A549 (cell line): ENCODE measurements around the gene SEMA5A. TPM values are rescaled to one million over a fixed set of nuclear protein-coding genes. Genes with fewer than 3 reads are reported as not detected.

Source experiments
- ATAC-seq, 2 experiments: fragments of 200-7000 bp in 1 of 2; fragments of >200 bp in 1 of 2; cut with Nextera tagmentation in 1 of 2; cut with Tn5 transposase in 1 of 2; 3 replicates each; pipeline versions ENCODE4 v1.8.0 to v1.9.1; 2018 to 2020; ENCODE audit warnings: mild to moderate bottlenecking in 1 of 2, moderate library complexity in 1 of 2
- CTCF ChIA-PET: fragments of 300-600 bp; sonication (Branson Sonifier 250); formaldehyde crosslinking; extraction: SDS; loops from one replicate; lab custom pipeline; 2021; ENCODE audit warnings: antibody characterized with exemption, inconsistent platforms; lab: Yijun Ruan, JAX
- POLR2A ChIA-PET: fragments of 350-600 bp; formaldehyde crosslinking; extraction: SDS; loops from one replicate; lab custom pipeline; 2021; ENCODE audit warnings: antibody characterized with exemption, inconsistent platforms; lab: Yijun Ruan, JAX
- DNase-seq, 2 experiments: peaks; one replicate each; pipeline versions ENCODE4 v3.0.0 to v3.0.0-alpha.2; 2011 to 2016; ENCODE audit warnings: low read depth in 1 of 2, low spot score in 1 of 2
- FAIRE-seq: peaks from 2 replicates; lab custom pipeline; 2011; peaks lifted over from hg19 to GRCh38; lab: Jason Lieb, UNC
- H3K27ac ChIP-seq, 2 experiments: fragments of >200 bp; sonication (Bioruptor Twin); formaldehyde crosslinking; 3 replicates each; pipeline ENCODE4 v1.5.1; 2016 to 2017
- H3K4me1 ChIP-seq: fragments of >200 bp; sonication (Bioruptor Twin); formaldehyde crosslinking; 3 replicates; pipeline ENCODE4 v1.6.1; 2016
- H3K4me2 ChIP-seq: fragments of >200 bp; sonication (Bioruptor Twin); formaldehyde crosslinking; 3 replicates; pipeline ENCODE4 v1.6.1; 2016
- H3K4me3 ChIP-seq: fragments of >200 bp; sonication (Bioruptor Twin); formaldehyde crosslinking; 3 replicates; pipeline ENCODE4 v1.5.1; 2016
- H3K9me3 ChIP-seq: fragments of >200 bp; sonication (Bioruptor Twin); formaldehyde crosslinking; 3 replicates; pipeline ENCODE4 v1.6.1; 2016
- ATOH8 ChIP-seq: fragments of 250-450 bp; sonication (Bioruptor Pico); IDR thresholded peaks from 2 replicates; pipeline ENCODE4 v1.5.0; 2020; ENCODE audit warnings: low read depth, mild to moderate bottlenecking, moderate library complexity
- CBX2 ChIP-seq: fragments of 200-600 bp; sonication (generic); IDR thresholded peaks from 2 replicates; pipeline ENCODE4 v1.6.1; 2016; ENCODE audit warnings: low read depth, mild to moderate bottlenecking, borderline replicate concordance
- CEBPB ChIP-seq, 2 experiments: fragments of >200 bp in 1 of 2; sonication (Bioruptor Twin) in 1 of 2; formaldehyde crosslinking in 1 of 2; IDR thresholded peaks; 2 replicates each; pipeline ENCODE4 v1.6.1; 2012 to 2016
- CHD2 ChIP-seq: fragments of 150-350 bp; IDR thresholded peaks from 2 replicates; pipeline ENCODE4 v1.6.1; 2014; ENCODE audit warnings: low read length; ENCODE audit not compliant: partially characterized antibody
- CHD4 ChIP-seq: fragments of 200-600 bp; sonication (generic); IDR thresholded peaks from 2 replicates; pipeline ENCODE4 v1.6.1; 2016; ENCODE audit warnings: antibody characterized with exemption, mild to moderate bottlenecking, borderline replicate concordance
- CTCF ChIP-seq: fragments of >200 bp; sonication (Bioruptor Twin); formaldehyde crosslinking; IDR thresholded peaks from 3 replicates; pipeline ENCODE4 v1.5.1; 2016
- ELK1 ChIP-seq: fragments of 150-350 bp; IDR thresholded peaks from 2 replicates; pipeline ENCODE4 v1.6.1; 2014; ENCODE audit warnings: low read depth, mild to moderate bottlenecking, low read length
- ESRRA ChIP-seq: fragments of 150-350 bp; IDR thresholded peaks from 2 replicates; pipeline ENCODE4 v1.6.1; 2014; ENCODE audit warnings: mild to moderate bottlenecking, low read length, borderline replicate concordance
- FOSL2 ChIP-seq, 2 experiments: fragments of 450-650 bp in 1 of 2; fragments of >200 bp in 1 of 2; sonication (Bioruptor Twin) in 1 of 2; formaldehyde crosslinking; IDR thresholded peaks; 2 replicates each; pipeline versions ENCODE4 v1.5.0 to v1.6.1; 2016 to 2020; ENCODE audit warnings: mild to moderate bottlenecking in 1 of 2, moderate library complexity in 1 of 2
- GATA3 ChIP-seq: IDR thresholded peaks from 2 replicates; pipeline ENCODE4 v1.6.1; 2012; ENCODE audit warnings: borderline replicate concordance
- HEYL ChIP-seq: fragments of 250-450 bp; sonication (Bioruptor Pico); IDR thresholded peaks from 2 replicates; pipeline ENCODE4 v1.8.0; 2021; ENCODE audit warnings: mild to moderate bottlenecking, moderate library complexity
- HMGXB4 ChIP-seq: fragments of 250-450 bp; sonication (Bioruptor Pico); IDR thresholded peaks from 2 replicates; pipeline ENCODE4 v1.5.0; 2021; ENCODE audit warnings: mild to moderate bottlenecking, moderate library complexity, borderline replicate concordance
- JUN ChIP-seq, 2 experiments: fragments of >200 bp; sonication (Bioruptor Twin); formaldehyde crosslinking; IDR thresholded peaks; 2 replicates in 1 of 2; 3 replicates in 1 of 2; pipeline ENCODE4 v1.6.1; 2016 to 2017
- KDM5A ChIP-seq: fragments of 200-600 bp; sonication (generic); IDR thresholded peaks from 2 replicates; pipeline ENCODE4 v1.6.1; 2016; ENCODE audit warnings: antibody characterized with exemption, mild to moderate bottlenecking
- MAZ ChIP-seq: fragments of 150-350 bp; IDR thresholded peaks from 2 replicates; pipeline ENCODE4 v1.6.1; 2014; ENCODE audit warnings: antibody characterized with exemption, low read depth, low read length, borderline replicate concordance
- NR3C1 ChIP-seq: fragments of >200 bp; sonication (Bioruptor Twin); formaldehyde crosslinking; IDR thresholded peaks from 3 replicates; pipeline ENCODE4 v1.6.1; 2017
- PBX3 ChIP-seq: IDR thresholded peaks from 2 replicates; pipeline ENCODE4 v1.6.1; 2012
- PHF8 ChIP-seq: fragments of 200-600 bp; sonication (generic); IDR thresholded peaks from 2 replicates; pipeline ENCODE4 v1.6.1; 2016; ENCODE audit warnings: low read depth, mild to moderate bottlenecking, antibody characterized with exemption, moderate library complexity, borderline replicate concordance
- RARB ChIP-seq: fragments of 250-450 bp; sonication (Bioruptor Pico); IDR thresholded peaks from 2 replicates; pipeline ENCODE4 v1.8.0; 2021; ENCODE audit warnings: mild to moderate bottlenecking, moderate library complexity
- RCOR1 ChIP-seq: fragments of 150-350 bp; IDR thresholded peaks from 2 replicates; pipeline ENCODE4 v1.6.1; 2014; ENCODE audit warnings: antibody characterized with exemption, low read length, low read depth
- TP53 ChIP-seq: fragments of 250-450 bp; sonication (Bioruptor Pico); IDR thresholded peaks from 2 replicates; pipeline ENCODE4 v1.5.0; 2021; ENCODE audit warnings: mild to moderate bottlenecking, moderate library complexity
- ZC3H11A ChIP-seq: fragments of 450-650 bp; IDR thresholded peaks from 2 replicates; pipeline ENCODE4 v1.6.1; 2014; ENCODE audit warnings: antibody characterized with exemption, mild to moderate bottlenecking
- ZFP36 ChIP-seq: fragments of 450-650 bp; IDR thresholded peaks from 2 replicates; pipeline ENCODE4 v1.6.1; 2014; ENCODE audit warnings: borderline replicate concordance; ENCODE audit not compliant: partially characterized antibody
- WGBS: methylation state at CpG from one replicate; pipeline ENCODE4 v1.1.6; 2017; ENCODE audit errors: missing lambda C conversion rate; 5-methylcytosine and 5-hydroxymethylcytosine counted together
- polyA plus RNA-seq, 4 experiments: library from polyadenylated mRNA; depleted of rRNA in 3 of 4; stranded (reverse); fragments of >200 nt; fragmentation: RNase III in 1 of 4; extraction: RNeasy Plus Mini Kit Qiagen cat#74134 plus additional on column Dnase treatment in 1 of 4; gene quantifications; 2 replicates in 3 of 4; 3 replicates in 1 of 4; pipeline ENCODE4 v1.2.3, GENCODE V29; 2011 to 2017

SEMA5A gene
- polyA plus RNA-seq, 2 of the 4 experiments (the other 2 are of a cell fraction): not detected

- H3K4me1 ChIP-seq: no peaks in the 10 kb centered on the region
- TF ChIP-seq CHD2 (no peak), HEYL (CRISPR knock-in tag) (no peak), TP53 (no peak), RCOR1 (no peak), ESRRA (no peak), GATA3 (no peak)
- TF ChIP-seq, all 56 proteins: peak for 0
- Histone ChIP-seq H3K4me3 (no peak overlapping the region), H3K27ac (no peak overlapping the region), H3K4me2 (no peak overlapping the region), H3K9me3 (no peaks in the 10 kb centered on the region)
- 2% methylated on average over 1 of the region's 1 CpG for WGBS
- no peak for FAIRE-seq
- no peak for ATAC-seq
- no peak for DNase-seq
- ChIA-PET CTCF (interaction anchor here (1.8 kb wide), 1 partner anchor 10 kb away, joined by 6 read pairs; no protein-coding TSS in a partner anchor), POLR2A (no interaction called here)
Observed at GRCh38 chr5:9331372-9331771, 214.5 kb downstream of the SEMA5A start.

GRCh38 chr5:9329125-9329524 is 216.8 kb downstream of the SEMA5A start:
- H3K4me2 ChIP-seq: no peak overlapping the region
- CTCF ChIA-PET: no interaction called here
- DNase-seq: no peak
- ATAC-seq: no peak
- POLR2A ChIA-PET: no interaction called here
- no peak for FAIRE-seq
- H3K27ac ChIP-seq: no peak overlapping the region
- 21% methylated on average over 4 of the region's 4 CpGs for WGBS
- H3K4me3 ChIP-seq: no peak overlapping the region
- TF ChIP-seq KDM5A (no peak), ZFP36 (no peak), CTCF (no peak), ELK1 (no peak), CHD4 (no peak), MAZ (no peak), PHF8 (no peak), CBX2 (no peak), PBX3 (no peak), HMGXB4 (CRISPR knock-in tag) (no peak), ZC3H11A (no peak), ATOH8 (no peak), FOSL2 (IDR thresholded peaks at IDR 0.05) (no peak), FOSL2 (CRISPR knock-in tag; IDR thresholded peaks at IDR 0.05) (no peak), CEBPB (IDR thresholded peaks at IDR 0.05) (no peak), JUN (IDR thresholded peaks at IDR 0.05) (no peak), RARB (CRISPR knock-in tag) (no peak), NR3C1 (no peak)
- no peaks in the 10 kb centered on the region for H3K9me3 ChIP-seq
- H3K4me1 ChIP-seq: no peaks in the 10 kb centered on the region
